GM18498 (cell line): ENCODE measurements around the gene IFT172.

Experiments
- ATAC-seq: cut with Tn5 transposase; IDR thresholded peaks from one replicate; pipeline ENCODE4 v1.9.1; 2021; ENCODE audit warnings: mild to moderate bottlenecking, moderate library complexity; ENCODE audit not compliant: unreplicated experiment

IFT172 gene

GRCh38 chr2:27494944-27495554, 5.5 kb upstream of the IFT172 start, which contains the start of gene FNDC4:
TSS of gene FNDC4 (minus strand) at chr2:27495200. CDS start at chr2:27494679, 521 bp downstream.
- no peak for ATAC-seq

DNA sequence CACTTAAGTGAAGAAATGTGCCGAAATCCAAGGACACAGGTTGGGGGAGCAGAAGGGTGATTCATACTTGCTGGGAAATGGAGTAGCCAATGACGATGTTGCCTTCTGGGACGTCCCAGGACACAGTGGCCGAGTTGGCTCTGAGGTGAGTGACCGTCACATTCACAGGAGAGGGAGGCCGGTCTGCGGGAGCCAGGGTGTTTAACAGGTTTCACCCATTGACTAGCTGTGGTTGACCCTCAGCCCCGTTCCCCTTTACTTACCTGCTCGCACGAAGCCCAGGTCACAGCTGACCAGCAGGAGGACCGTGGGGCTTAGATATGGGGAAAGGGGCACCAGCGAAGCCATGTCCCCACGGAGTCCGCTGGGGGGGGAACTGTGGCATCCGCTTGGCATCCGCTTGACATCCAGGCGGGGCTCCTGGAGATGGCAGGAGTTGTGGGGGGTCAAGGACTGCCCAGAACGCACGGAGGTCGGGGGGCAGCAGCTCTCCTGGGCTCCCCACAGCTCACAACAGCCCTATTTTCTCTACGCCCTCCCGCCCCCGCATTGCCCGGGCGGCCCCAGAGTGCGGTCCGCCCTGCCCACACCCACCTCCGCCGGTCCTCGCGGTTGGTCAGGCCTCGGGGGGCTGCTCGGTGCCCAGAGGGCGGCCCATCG, 4.9 kb upstream of the IFT172 start:
- no peak for ATAC-seq

- ATAC-seq, result no peak
Measured at GRCh38 chr2:27493948-27494283, 4.4 kb upstream of the IFT172 start.

DNA sequence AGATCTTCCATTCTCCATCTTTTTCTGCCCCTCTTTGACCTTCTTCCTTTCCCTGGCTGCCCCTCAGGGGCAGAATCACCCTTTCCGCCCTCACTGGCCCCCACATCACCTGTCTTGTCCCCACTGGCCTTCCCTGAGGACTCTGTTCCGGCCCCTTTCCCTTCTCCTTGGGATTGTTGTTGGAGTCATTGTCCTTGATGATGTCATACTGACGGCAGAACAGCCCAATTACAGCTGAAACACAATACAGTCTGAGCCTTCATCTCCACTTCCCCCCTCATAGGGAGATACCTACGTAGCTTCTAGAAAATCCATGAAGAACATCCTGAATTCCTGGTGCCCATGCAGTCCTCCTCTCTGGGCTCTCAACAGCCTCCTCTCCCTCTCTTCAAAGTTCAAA, 3.0 kb upstream of the IFT172 start:
- ATAC-seq, result no peak

GRCh38 chr2:27489118-27489497, 435 bp downstream of the IFT172 start:
- ATAC-seq, result peak; percentile 4

GRCh38 chr2:27485496-27485895, 4.0 kb downstream of the IFT172 start:
- ATAC-seq, result no peak

GRCh38 chr2:27471961-27472360, 17.6 kb downstream of the IFT172 start:
- ATAC-seq, result no peak

- no peak for ATAC-seq
Measured at GRCh38 chr2:27464443-27464842, 25.1 kb downstream of the IFT172 start.

DNA sequence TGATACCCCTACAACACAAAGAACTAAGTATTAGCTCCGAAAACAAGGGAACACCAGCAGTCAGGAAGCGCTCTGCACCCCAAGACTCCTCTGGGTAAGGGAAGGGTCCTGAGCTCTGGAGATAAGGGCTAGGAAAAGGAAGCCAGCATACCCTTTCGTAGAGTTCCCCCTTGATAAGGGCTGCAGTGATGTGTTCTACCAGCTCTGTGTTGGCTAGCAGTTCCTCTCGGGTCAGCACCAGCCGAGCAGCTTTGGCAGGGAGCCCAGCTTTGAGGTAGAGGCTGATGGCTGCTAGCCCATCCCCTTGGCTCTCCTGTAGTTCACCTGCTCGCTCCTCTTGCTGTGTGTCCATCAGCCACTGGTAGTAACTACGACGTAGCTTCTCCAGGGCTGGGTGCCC, 28.4 kb downstream of the IFT172 start:
- no peak for ATAC-seq

DNA sequence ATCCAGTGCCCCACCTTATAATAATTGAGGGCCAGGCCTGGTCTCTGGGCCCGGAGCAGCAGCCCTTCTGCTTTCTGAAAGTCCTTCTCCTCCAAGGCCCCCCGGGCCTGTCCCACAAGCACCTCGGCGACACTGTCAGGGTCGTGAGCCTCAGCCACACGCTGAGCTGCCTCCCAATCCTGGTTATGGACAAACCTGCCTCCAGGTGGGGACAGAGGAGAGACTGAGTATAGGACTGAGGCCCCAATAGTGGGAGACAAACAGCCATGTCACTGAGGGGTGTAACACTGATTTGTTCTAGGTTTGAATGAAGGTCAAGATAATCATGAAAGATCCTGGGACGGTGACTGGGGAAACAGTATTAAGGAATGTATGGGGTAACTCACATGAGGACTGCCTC, 35.6 kb downstream of the IFT172 start:
- ATAC-seq, result no peak

DNA sequence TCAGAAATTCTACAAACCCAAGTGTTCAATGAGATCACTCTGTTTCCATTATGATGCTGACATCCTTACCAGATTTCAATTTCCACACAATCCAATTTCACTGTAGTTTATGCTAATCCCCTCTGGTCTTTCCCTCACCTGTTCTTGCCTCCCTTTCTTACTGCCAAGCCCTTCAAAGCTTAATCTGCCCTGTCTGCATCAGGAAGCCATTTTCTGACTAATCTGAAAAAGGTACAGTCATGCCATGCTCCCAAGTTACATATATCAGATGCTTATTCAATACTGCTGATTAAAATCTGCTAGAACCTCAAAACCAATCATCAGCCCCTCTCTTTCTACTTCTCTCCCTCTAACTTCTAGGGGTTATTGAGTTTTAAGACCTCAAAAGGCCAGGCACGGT, 38.4 kb downstream of the IFT172 start:
- ATAC-seq, result no peak

DNA sequence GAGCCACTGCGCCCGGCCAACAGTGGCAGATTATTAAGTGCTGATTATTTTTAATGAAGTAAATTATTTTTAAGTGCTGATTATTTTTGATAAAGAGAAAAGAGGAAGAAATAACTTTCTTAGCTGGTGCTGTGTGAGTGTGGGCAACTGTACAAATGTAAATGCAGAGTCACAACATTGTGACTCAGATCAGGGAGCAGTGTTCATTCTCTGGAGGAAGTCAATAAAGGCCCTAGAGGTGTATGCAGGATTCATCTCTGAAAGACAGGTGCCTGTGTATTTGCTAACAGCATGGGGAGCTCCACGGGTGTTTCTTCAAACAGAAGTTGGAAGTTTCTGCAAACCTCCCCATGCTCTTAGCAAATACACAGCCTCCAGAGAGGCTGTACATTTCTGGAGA, 41.2 kb downstream of the IFT172 start:
- no peak for ATAC-seq

DNA sequence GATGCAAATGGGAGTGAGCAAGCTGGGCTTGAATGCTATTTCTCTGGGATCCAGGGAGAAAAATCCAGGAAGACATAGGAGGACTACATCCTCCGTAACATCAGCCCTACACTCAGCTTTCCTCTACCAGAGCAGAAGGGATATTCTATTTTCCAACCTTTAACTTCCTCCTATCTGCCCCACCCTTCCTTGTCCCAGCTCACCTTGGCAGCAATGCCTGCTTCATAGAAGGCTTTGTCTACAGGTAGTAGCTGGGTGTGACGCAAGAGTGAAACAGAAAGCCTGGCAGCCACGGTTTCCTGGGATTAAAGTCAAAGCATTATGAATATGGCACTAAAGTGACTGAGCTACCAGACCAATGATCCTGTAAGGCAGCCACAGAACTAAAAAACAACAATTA, 43.5 kb downstream of the IFT172 start:
- ATAC-seq, result no peak

DNA sequence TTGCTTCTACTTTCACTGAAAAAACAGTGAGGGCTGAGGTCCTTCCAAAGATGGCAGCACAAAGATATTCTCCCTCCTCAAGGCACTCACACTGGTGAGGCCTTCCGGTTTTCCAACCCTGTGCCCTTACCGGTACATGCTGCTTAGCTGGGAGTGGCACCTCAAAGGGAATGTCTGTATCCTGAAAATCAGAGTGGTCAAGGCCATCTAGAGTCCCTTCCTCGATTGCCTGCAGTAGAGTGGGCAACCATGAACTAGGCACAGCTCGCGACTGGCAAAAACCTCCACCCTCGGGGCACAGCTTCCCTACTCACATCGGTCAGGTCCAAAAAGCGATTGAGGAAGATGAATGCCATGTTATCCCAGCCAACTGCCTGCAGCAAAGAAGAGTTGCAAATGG, 43.9 kb downstream of the IFT172 start:
- ATAC-seq, result no peak

DNA sequence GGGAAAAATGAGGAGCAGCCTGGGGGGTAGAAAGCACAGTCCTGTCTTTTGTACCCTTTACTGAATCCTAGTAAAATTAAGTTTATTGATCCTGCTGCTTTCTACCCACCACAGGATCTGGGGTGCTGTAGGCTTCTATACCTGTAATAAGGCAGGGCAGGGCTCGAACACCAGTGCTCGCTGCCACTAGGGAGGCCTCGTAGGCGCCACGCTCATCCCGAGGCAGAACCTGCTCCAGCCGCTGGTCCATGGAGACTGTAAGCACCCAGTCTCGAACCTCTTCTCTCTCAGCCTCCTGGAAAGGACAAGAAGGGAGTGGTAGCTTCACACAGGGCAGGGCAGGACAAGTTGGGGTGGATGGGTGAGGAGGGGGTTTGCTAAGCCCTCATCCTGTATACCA, 44.4 kb downstream of the IFT172 start:
- no peak for ATAC-seq

DNA sequence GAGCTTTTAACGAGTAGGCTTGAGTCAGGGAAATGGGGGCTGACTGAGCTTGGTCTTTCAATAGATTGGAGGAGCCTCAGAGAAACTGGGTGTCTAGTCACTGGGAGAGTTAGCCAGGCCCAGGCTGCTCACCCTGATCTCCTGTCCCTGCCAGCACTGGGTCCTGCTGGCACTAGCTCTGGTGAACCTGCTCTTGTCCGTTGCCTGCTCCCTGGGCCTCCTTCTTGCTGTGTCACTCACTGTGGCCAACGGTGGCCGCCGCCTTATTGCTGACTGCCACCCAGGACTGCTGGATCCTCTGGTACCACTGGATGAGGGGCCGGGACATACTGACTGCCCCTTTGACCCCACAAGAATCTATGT, 46.6 kb downstream of the IFT172 start:
- ATAC-seq, result no peak

DNA sequence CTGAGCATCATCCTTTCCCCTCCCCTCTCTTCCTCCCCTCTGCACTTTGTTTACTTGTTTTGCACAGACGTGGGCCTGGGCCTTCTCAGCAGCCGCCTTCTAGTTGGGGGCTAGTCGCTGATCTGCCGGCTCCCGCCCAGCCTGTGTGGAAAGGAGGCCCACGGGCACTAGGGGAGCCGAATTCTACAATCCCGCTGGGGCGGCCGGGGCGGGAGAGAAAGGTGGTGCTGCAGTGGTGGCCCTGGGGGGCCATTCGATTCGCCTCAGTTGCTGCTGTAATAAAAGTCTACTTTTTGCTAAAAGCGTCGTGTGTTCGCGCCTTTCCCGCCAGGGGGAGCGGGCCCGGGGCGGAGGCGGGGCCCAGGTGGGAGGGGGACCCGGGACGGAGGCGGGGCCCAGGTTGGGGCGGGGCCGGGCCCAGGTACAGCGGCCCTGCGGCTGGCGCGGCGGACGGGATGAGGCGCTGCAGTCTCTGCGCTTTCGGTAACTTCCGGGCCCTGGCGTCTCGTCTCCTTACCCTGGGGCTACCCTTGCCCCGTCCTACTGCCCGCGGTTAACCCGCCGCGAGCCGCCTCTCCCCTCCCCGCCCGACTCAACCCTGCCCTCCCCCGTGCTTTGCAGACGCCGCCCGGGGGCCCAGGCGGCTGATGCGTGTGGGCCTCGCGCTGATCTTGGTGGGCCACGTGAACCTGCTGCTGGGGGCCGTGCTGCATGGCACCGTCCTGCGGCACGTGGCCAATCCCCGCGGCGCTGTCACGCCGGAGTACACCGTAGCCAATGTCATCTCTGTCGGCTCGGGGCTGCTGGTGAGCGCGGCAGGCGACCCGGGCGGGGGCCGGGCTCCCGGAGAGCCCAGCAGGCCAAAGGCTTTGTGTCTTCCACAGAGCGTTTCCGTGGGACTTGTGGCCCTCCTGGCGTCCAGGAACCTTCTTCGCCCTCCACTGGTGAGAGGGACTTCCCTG, 47.3 kb downstream of the IFT172 start, which contains the start of gene KRTCAP3:
Gene KRTCAP3 (plus strand): TSS at position 424 of the 962 bp plus-strand sequence. CDS start 32 bp downstream, at position 456.
- no peak for ATAC-seq

GRCh38 chr2:27441226-27441926, 48.2 kb downstream of the IFT172 start:
- no peak for ATAC-seq

DNA sequence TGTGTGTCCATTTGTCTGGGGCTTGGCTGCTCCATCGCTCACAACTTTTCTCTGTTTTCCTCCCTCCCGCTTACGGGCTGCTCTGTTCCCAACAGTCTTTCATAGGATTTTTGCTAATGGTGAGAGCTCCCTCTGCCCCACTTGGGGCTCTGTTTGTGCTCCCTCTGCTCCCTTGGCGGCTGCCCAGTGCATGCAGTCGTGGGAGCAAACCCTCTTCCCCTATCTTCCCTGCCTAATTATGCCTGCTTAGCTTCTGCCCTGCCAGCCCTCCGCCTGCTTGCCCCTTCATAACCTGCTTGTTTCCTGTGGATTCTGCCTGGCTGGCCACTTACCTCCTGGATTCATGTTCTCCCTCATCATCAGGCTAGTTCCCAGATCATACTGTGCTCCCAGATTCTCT, 53.9 kb downstream of the IFT172 start:
- no peak for ATAC-seq

- no peak for ATAC-seq
Measured at GRCh38 chr2:27431395-27431794, 58.1 kb downstream of the IFT172 start.

DNA sequence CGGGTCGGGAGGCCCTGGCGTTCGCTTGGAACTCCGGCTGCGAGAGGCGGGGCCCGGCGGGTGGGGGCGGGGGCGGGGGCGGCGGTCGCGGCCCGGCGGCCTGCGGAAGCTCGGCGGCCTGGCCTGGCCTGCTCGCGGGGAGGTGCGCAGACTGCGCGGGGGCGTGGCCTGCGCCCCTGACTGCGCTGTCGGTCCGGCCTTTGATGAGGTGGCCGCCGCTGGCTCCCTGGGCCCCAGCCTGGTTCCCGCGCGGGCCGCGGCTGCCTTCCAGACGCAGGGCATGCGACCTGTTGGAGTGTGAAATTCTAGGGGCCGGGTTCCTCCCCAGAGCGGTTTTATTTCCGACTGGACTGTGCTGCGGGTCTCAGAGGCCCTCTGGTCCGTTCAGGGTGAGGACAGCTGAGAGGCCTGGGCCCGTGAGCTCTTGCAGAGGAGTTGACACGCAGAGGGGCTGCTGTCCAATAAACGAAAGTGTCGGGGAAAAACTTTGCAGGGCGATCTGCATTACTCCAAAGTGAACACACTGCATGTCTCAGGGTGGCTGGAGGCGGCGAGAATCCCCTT, 60.5 kb downstream of the IFT172 start:
- peak; percentile 76 for ATAC-seq
